NCI-H510A treated with DMSO at 0.1 percent for 48 hours (cell line): ENCODE data around the gene GPR183.

ENCODE experiments used
- DNase-seq: peaks from one replicate; lab custom pipeline; 2025; lab: John Stamatoyannopoulos, UW

Gene GPR183, protein sequence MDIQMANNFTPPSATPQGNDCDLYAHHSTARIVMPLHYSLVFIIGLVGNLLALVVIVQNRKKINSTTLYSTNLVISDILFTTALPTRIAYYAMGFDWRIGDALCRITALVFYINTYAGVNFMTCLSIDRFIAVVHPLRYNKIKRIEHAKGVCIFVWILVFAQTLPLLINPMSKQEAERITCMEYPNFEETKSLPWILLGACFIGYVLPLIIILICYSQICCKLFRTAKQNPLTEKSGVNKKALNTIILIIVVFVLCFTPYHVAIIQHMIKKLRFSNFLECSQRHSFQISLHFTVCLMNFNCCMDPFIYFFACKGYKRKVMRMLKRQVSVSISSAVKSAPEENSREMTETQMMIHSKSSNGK

DNA sequence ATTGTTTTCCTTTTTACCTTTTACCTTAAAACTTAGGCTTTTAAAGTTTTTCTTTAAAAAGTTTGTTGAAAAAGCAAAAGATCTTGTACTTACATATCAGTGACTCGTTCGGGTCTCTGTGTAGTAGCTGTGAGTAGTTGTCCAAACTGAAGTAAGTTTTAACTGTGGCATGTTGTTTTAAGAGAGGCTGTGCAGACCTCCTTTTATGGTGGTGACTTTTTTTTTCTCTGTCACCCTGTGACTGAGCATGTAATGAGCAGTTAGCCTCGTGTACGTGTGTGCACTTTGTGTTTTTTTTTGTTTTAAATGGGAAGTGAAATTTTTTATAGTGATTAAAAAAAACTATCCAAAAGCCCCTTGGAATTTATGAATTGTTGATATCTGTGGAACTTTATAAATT is at the start of gene GPR183:
TSS of gene GPR183 (minus strand) at position 153 of the 400 bp plus-strand sequence. CDS start 11,254 bp downstream, outside the sequence.
- DNase-seq, result no peak

DNA sequence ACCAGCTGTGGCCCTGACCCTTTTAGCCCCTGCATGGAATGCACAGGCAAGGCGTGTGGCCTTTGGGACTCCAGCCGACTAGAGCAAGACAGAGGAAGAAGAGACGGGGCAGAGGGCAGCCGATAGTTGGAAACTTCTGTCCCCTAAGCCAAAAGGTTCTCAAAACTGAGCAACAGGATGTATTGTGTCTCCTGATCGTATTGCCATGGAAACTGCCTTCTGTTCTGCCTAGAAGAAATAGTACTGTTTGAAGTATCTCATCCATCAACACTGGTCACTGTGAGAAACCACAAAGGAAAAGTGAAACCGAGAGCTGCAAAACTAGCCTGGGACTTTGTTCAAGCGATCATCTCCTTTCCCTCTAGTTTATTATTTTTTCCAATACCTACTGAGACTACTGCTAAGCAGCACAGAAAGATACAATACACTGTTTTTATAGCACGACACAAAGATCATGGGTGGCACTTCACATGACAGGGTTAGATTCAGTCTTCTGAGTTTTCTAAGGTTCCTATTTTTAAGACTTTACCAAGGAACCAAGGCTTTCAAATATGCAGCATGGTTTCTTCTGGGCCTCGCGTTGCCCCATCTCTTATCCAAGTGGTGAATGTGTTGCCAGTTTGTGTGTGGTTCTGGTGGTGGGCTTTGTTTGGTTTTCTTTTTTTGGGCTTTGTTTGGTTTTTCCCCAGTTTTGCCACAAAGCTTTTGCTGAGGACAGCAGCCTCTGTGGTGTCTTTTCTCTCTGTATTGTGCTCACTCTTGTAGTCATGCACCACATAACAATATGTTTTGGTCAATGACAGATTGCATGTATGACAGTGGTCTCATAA is 49.3 kb upstream of the GPR183 start:
- DNase-seq, result no peak

DNA sequence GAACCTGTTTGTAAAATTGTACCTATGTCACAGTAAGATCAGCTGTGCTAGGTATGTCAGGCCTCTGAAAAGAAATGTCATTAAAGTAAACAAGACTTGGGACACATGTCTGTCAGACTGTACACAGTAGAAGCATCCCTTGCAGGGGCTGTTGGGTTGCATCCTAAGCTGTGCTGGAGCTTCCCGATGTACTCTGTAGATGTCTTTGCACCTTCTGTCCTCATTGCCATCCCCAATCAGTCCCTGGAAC is 48.7 kb upstream of the GPR183 start:
- DNase-seq, result no peak

DNA sequence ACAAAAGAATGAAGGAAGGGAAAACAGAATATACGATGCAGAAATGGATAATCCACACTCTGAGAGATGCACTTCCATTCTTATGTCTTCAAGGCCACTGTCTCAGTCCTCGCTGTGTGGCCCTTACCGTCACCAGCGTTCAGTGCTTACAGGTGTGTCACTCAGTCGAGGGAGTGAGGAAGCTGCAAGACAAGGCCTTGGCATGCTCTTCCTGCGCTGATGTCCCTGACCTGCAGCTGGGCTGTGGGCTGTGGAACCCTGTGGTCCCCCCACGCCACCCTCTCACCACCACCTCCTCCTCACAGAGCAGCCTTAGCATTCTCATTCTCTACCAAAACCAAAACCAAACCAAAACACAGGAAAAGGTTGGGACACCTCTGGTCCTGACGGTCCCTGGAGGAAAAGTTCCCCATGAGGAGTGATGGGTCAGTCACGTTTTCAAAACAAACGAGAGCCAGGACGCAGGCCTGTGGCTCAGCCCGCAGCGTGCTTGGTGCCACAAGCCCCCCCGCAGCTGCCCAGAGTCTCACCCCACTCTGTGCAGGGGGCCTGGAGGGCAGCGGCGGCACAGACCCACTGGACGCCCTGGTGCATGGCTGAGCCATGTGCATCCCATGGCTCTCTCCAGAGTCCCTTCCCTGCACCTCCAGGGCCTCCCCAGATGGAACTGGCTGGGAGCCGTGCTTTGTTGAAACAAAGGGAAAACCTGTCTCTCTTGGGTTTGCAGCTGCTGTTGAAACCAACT is 48.2 kb upstream of the GPR183 start:
- DNase-seq, result no peak

DNA sequence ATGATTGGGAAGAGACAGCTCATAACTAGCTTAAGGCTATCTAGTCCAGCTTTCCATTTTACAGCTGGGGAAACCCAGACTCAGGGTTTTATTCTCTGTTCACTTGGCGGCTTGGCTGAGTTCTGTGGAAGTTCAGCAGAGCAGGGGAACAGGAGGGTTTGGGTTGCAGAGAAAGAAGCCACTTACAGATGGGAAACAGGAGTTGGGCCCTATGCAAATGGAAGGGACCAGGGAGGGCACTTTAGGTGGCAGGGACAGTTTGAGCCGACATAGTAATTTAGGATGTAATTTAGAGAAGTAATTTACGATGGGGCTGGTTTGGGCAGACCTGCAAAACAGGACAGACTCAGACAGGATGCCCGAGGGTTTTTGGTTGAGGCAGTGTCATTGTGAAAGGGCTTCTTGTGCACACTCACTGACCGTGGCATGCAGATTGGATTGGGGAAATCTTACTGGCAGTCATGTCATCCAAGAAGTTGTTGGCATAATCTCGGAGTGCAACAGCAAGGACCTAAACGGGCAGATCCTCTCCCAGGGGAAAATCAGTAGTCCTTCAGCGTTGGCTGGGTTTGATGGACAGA is 47.3 kb upstream of the GPR183 start:
- no peak for DNase-seq

DNA sequence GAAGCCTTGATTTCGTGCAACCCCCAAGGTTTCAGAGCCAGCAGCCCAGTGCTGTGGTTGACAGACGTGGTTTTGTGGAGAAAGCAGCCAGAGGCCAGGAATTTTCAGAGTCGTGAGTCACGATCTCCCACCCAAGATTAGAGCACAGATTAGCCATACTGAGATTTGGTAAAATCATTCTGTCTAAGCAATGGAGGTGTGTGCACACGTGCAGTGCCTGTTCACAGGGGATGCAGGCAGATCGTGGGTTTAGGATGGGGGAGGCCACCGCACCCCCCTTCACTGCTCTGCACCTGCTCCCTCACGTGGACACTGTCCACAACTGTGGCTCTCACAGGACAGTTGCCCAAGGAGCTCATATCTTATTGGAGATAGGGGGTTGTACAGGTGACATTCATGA is 46.6 kb upstream of the GPR183 start:
- no peak for DNase-seq

DNA sequence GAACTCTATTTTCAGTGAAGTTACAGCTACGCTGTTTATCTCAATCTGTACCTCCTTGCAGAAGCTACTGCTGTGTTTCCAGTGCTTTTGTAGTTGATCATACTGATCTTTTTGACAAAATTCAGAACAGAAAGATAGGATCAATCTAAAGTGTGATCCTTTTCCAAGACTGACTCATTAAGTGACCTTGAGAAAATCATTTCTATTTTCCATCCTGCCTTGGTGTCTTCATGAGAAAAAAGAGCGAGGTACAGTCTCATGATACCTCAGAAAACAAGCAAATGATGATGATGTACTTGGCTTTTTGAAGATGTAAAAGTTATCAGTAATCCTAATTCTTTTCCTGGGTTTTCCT is 46.0 kb upstream of the GPR183 start:
- no peak for DNase-seq

DNA sequence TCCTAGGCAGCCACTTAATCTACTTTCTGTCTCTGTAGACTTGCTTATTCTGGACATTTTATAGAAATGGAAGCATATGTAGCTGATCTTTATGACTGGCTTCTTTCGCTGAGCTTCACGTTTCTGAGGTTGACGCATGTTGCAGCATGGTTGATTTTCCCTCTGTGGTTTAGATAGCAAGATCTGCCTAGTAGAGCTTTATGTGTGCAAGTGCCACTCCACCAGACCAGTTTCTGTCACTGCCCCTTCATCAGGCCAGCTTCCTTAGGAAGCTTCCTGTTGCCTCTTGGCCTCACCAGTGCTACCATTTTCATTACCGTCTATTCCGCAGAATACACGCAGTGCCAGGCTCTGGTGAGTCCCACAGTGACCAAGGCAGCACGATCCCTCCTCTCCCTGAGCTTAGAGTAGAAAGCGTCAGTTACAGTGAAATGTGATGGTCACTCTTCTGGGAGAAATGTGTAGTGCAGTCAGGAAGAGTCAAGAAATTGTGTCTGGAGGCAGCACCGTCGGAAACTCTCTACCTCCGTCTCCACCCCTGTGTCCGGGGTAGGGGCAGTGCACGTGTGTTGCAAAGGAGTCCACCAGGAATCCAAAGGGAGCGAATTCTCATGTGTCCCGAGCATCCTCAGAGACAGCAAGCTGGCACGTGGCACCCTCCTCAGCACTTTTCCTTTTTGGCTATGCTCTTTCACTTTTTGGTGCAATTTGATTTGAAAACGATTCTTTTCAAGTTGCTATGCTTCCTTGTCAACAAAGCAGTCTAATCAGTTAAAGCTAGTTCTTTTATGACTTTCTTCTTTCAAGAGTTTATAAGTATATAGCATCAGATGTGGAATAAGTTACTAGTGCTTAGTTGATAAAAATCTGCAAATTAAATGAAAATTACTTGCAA is 45.4 kb upstream of the GPR183 start:
- no peak for DNase-seq

DNA sequence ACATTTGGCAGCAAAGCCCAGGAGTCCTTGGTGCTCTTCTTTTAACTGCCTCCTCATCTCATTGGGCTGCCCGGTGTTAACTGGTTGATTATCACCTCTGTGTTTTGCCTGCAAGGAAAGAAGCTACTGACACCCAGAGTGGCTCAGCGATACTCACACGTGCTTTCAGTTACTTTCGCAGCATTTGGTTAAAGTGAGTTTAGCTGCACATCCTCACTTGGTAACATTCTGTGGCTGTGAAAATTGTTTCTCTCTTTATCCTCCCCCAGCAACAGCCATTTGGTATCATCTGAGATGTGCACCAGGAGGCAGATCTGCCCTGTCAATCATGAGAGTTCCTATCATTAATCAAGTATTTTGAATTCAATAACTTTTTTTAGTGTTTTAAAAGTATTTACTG is 44.6 kb upstream of the GPR183 start:
- DNase-seq, result no peak

DNA sequence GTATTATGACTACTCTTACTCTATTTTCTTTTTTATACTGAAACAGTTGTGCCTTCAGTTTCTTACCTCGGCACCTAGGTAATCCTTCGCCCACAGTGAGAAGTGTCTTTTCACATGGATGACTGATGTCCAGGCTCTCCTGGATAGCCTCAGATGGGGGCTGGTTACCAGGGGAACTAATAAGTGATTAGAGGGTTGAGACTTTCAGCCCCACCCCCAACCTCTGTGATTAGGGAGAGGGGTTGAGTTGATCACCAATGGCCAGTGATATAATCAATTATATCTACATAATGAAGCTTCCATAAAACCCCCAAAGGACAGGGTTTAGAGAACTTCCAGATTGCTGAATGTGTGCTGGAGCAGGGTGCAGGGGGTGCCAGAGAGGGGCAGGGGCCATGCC is 43.0 kb upstream of the GPR183 start:
- no peak for DNase-seq

DNA sequence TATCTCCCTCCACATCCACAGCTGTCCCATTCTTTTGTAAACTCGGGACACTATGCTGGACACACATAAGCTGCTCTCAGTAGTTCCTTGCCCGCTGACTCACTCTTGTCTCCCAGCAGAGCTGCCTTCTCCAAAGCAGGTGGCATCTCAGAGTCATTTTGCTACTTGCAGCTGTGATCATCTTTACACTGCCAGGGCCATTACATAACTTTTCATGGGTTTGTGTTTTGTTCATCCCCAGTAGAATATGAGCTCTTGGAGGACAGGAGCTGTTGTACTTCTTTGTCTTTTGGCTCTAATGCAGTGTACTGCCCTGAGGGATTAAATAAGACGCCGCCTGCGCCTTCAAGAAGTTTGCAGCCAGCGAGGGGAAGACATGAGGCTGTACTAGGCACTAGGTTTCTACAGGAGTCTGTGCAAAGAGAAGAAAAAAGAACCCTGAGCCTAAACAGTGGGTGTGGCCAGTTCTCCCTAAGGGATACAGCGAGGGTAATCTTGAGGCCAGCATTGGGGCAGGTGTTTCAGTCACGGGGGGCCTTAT is 40.8 kb upstream of the GPR183 start:
- DNase-seq, result no peak

DNA sequence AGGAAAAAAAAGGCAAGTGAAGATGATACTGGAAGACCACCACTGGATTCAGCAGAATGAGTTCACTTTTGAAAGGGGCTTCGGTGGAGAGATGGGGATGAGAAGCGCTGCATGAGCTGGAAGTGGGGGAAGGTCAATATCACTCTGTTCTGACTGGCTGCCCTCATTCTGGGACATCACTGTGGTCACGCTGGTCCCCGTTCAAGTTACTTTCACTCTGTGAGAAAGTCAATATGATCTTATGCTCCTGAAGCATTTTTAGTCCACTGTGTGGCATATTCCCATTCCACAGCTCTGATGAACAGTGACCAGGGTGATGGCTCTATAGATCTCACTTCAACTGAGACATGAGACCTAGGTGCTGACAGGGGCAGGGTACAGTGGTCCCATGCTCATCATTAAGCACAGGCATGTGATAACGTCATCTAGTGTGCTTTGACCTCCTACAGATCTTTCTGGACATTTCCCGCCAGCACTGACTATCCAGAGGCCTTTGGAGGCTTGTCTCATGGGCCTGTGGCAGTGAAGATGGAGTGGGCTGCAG is 40.2 kb upstream of the GPR183 start:
- DNase-seq, result no peak

DNA sequence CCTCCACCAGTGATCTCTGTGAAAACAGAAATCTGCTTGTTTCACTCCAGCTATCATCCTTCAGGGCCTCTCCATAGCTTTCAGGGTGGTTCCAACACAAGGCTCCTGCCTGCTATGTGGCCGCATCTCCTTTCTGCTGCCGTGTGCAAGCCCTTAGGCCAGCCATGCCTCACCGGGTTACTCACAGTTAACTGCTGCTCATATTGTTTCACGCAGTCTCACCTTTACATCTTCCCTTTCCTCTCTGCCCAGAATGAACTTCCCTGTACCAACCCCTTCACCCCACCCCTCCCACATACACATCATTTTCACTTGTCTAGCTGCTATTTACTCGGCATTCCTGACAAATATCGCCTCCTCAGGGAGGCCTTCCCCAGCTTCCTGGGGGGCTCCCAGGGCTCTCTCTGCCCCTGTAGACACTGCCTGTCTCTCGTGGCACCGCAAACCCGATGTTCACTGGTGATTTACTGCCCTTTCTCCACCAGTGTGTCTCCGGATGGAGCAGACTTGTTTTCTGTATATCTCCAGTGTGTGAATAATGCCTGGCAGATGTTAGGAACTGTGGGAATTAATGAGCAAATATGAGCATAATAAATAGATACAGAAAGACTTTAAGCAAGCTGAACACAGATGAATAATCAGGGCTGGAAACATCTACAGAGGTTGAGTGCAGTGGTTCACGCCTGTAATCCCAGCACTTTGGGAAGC is 39.3 kb upstream of the GPR183 start:
- no peak for DNase-seq

DNA sequence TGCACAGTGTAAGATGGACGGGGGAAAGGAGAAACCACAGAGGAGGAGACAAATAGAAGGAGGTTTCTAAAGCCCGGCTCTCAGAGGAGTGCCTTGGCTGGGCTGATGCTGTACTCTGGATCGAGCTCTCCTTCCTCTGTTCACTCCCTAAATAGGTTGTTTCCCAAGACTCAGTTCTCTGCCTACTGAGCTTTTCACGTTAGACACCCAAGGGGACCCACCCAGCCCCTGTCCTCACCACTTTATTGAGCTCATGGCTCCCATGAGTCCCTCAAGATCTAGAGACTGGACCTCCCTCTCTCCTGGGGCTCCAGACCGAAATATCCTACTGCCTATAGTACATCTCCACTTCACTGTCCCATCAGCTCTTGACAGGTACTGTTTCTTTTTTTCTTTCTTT is 38.1 kb upstream of the GPR183 start:
- no peak for DNase-seq

DNA sequence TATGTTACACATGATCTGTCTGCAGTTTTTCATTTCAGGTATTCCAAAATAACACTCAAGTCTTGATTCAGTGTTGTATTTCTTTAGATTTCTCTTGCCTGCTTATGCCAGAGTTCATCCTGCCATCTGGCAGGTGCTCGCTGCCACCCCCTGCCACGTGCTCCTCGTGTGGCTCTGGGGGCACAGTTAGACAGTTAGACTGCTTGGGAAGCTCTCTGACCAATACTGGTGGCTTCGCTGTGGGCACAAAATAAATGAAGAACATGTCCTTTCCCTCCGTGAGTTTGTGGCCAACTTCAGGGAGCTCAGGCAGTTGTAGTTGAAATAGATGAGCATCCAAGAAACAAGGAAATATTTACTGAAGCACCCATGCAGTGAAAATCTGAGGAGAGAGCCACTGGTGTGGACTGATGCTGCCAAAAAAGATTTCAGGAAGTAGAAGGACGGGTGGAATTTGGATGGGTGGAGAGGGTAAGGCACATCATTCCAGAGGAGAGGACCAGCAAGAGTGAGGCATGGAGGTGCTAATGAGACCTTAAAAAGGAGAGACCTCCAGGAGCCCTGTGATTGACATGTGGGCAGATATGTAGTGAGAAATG is 37.5 kb upstream of the GPR183 start:
- DNase-seq, result no peak

DNA sequence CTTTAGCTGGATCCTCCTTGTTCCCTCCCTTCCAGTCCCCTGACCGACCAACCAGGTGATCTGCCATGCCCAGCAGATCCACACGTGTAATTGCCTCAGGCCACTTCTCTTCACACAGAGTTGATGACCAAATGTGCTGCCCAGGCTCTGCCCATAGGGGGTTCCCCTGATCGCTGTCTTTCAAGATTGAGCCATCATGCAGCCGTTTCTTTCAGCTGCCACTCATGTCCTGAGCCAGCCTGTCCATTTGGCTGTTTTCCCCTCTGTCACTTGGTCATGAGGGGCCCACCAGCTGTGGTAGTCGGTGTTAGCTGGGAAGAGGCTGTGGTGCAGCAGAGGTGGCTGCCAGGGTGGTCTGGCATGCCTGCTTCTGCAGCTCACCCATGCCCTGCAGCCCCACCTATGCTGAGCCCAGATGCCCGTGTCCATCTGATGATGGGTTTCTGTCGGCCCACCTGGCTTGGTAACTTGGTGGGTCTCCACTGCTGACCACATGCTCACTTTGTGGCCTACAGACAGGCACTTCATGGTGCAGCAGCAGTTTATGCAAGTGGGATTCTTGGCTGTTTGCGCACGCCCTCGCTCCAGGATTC is 35.6 kb upstream of the GPR183 start:
- DNase-seq, result no peak

DNA sequence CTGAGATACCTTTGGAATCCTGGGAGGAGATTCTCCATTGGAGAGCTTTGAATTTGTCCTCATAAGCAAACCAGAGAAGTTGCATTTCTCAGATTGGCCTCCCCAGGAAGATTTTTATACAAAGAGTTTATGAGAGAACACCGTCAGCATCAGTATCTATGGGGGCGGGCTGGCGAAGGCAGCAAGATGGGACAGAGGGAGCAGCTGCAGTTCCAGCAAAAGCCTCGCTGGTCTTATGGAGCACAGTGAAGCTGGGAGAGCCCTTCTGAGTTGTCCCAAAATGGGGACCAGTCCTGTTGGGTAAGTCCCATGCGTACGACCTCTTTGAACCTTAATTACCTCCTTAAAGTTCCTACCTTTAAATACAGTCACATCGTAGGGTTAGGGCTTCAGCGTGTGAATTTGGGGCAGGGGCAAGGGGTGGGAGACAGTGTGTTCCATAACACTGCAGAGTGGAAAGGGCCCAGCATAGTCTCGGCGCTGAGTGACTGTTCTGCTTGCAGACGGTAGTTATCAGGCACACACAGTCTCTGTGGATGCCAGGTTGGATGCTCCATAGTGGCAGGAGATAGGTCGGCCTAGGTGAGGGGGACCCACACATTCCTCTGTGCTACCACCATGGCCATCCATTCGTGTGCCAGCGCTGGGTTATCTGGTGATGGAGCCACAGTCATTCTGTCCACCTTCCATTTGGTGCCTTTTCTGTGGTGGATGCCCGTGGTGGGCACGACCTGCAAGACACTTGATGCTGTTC is 34.9 kb upstream of the GPR183 start:
- DNase-seq, result no peak

DNA sequence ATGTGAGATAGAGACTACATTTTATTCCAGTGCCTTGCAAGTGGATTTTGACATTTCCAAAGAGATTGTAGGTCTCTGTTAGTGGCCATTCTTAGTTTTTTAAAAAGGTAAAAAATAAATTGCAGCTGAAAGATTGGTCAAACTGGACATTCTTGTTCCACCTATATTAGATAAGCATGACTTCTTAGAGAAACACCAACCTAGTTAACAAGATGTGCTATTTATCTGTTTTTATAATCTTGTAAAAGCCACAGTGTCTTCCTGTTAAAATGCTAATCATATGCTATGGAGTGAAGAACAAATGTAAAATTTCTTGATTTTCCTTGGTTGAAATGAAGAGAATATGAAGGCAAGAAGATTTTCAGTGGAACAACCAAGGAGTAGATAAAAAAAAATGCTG is 33.4 kb upstream of the GPR183 start:
- no peak for DNase-seq
